Subcutaneous adipose tissue (tissue), 4 donors: ENCODE results near the gene S100A4. TPM values are rescaled to one million over a fixed set of nuclear protein-coding genes. Genes with fewer than 3 reads are reported as not detected.

Experiments
- total RNA-seq, 4 donors: library from RNA; depleted of rRNA; stranded (reverse); fragments of >200 nt; gene quantifications; one replicate each; pipeline ENCODE4 v1.1.0, GENCODE V29; 2016
- TF ChIP-seq, protein P1 (sequence below): fragments of 450-650 bp; IDR thresholded peaks from one replicate; pipeline ENCODE4 v1.5.1; 2016; ENCODE audit warnings: low read depth, mild to moderate bottlenecking, control low read depth, antibody characterized with exemption, moderate library complexity

Gene S100A4
- total RNA-seq, 4 donors from 2014 or later: 497 to 1,679 (median 1,241) TPM

DNA sequence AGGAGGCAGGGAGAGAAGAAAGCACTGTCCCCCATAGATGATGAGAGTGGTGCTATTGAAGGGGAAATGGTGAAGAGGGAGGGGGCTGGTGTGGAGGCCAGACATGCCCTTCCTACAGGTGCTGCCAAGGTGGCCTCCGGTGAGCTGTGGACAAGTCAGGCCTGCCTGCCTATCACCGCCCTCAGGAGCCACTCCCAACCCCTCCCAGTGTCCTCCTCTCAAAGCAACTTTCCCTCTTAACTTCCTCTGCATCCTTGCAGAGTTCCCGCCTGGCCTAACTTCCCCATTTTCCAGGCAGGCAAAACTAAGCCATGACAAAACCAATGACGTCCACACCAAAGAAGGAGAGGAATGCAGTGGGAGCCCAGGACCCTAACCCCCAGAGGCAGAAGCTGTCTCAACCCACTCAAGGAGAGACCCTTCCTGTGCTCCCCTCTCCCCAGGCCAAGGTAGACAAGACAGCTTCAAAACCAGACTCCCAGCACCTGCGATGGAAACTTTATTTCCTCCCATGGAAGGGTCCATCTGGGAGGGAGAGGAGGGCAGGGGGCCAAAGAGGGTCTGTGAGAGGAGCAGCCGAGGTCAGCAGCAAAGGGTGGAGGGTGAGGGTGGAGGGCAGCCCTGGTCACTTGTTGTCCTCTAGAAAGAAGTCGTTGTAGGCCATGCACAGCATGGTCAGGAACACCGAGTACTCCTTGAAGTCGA, 8.8 kb downstream of the S100A4 start:
- TF ChIP-seq, protein P1, sequence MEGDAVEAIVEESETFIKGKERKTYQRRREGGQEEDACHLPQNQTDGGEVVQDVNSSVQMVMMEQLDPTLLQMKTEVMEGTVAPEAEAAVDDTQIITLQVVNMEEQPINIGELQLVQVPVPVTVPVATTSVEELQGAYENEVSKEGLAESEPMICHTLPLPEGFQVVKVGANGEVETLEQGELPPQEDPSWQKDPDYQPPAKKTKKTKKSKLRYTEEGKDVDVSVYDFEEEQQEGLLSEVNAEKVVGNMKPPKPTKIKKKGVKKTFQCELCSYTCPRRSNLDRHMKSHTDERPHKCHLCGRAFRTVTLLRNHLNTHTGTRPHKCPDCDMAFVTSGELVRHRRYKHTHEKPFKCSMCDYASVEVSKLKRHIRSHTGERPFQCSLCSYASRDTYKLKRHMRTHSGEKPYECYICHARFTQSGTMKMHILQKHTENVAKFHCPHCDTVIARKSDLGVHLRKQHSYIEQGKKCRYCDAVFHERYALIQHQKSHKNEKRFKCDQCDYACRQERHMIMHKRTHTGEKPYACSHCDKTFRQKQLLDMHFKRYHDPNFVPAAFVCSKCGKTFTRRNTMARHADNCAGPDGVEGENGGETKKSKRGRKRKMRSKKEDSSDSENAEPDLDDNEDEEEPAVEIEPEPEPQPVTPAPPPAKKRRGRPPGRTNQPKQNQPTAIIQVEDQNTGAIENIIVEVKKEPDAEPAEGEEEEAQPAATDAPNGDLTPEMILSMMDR: no peak

DNA sequence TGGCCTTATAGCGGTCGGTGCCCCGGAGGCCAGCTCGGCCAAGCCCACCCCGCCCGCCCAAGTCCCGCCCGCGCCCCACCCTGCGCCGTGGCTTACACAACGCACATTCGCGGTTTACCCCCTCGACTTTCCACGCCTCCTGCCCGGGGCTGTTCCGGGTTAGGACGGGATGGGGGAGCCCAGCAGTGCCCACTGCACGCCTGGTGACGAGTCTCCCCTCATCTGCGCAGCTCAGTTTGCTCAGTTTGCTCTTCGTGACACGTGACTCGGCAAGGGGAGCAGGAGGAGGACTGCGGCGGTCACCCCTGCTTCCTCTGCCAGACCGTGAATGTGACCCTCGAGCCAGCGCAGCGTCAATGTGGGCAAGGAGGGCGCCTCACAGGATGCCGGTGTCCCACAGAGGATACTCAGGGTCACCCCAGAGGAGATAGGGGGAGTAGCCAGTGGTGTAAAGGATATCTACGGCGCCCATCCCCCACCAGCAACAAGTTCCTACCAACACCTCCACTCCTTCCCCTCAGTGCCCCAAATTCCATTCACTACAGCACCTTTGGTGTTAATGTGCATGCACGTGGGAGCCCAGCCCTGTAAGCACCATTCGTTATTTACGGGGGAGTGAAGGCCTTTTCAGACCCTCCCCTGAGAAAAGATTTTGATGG, 9.5 kb downstream of the S100A4 start:
- TF ChIP-seq, protein P1: no peak

DNA sequence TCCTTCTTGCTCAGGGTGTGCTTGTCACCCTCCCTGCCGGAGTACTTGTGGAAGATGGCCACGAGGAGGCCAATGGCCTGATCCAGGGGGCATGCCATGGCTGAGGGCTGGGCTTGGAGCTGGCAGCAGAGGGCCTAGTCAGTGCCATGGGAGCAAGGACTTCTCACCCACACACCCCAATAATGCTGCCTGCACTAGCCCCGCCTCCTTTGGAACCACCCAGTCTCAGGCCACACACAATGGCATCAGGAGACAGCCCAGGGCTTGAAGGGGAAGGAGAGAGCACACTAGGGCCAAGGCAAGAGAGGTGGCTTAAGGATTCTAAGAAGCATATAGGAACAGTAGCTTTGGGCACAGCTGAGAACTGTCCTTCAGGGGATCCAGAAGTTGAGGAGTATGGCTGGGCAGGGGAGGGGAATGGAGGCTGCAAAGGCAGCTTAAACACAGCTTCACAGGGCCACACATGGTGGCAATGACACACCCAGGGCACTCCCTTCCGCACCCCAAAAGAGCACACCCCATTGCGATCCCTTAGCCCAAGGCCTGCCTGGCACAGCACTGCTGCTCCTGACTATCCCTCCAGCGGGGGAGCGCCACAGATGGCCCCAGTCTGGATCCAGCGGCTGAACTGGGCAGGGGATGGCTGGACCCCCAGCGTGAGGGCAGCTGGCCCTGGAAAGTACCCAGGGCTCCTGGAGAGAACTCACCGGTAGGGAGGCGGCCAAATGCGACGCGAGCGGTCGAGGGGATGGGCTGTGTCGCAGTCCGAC, 10.2 kb downstream of the S100A4 start, which contains the start of gene S100A6:
Gene S100A6, minus strand, starts transcription at position 750 of the 770 bp plus-strand sequence. Its CDS starts 652 bp downstream, at position 98.
- TF ChIP-seq, protein P1: no peak

DNA sequence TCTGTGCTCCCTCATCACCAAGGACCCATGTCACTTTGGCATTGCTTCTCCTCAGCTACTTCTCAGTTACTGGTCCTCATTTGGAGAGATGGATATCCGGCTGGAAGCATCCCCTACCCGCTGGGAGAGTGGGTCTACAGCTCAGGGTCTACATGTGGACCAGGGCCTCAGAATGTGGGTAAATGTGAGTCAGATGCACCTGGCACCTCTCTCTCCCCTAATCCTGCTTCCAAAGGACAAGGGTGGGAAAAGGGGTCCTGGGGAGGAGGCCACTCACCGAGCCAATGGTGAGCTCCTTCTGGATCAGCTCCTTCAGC, 10.7 kb downstream of the S100A4 start:
- TF ChIP-seq, protein P1: no peak

DNA sequence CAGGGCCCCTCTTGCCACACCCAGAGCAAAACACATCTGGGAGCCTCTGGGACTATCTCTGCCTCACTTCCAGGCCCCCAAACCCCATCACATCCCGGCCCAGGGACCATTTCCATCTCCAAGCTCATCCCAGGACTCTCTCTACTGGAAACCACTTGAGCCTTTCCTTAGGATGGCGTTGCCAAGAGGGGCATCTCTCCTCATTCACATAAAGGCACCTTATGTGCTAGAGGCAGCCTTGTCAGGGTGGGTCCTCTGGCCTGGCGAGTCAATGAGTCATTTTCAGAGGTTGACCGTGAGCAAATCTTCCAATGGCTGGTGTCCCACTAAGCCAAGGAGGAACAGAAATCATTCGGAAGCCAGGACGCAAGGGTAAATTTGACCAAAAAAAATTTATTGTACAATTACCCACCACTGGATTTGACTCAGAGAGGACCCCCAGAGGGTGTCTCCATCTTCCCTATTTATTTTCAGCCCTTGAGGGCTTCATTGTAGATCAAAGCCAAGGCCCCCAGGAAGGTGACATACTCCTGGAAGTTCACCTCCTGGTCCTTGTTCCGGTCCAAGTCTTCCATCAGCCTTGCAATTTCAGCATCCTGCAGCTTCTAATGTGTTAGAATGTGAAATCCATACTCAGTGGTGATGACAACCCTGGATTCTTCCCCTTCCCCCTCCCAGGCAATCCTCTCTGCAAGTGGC, 11.2 kb downstream of the S100A4 start:
- TF ChIP-seq, protein P1: no peak

DNA sequence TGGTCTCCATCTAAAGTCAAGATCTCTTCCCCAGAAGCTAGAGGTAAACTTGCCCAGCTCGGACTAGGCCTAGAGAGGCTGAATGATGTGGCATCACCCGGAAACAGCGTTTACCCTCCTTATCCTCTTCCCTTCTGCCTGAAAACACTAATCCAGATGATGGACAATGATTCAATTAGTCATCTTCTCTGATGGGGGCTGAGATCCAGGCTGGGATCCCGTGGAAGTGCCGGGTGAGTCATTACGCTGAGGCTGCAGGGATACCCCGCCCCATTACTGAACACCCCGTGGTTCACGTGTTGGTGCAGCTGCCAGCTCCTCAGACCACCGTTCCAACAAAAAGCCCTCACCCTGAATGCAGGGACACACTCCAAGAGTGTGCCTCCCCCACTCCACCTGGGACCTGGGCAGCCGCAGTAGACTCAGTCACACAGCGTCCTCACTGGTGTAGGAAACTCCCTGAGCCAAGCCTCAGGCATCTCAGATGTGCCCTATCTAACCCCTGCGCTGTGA, 11.9 kb downstream of the S100A4 start:
- TF ChIP-seq, protein P1: no peak
